RWPE2 (cell line): Measurements from ENCODE around the gene FLNC.

ENCODE experiments used
- ATAC-seq: fragments of 200-7000 bp; cut with Tn5 transposase; 3 replicates; pipeline ENCODE4 v1.9.1; 2021; ENCODE audit warnings: low read depth
- DNase-seq: peaks from one replicate; pipeline ENCODE4 v3.0.0-alpha.2; 2020; ENCODE audit warnings: low spot score
- H3K27ac ChIP-seq: fragments of 450-650 bp; 2 replicates; pipeline ENCODE4 v1.5.1; 2017; ENCODE audit warnings: mild to moderate bottlenecking; ENCODE audit not compliant: poor library complexity, severe bottlenecking
- H3K27me3 ChIP-seq: fragments of 250-450 bp; sonication (Bioruptor Pico); 2 replicates; pipeline ENCODE4 v1.5.1; 2021; ENCODE audit warnings: mild to moderate bottlenecking, moderate library complexity; ENCODE audit not compliant: insufficient read depth, poor library complexity, severe bottlenecking
- H3K36me3 ChIP-seq: fragments of 250-450 bp; sonication (Bioruptor Pico); 2 replicates; pipeline ENCODE4 v1.5.1; 2020; ENCODE audit warnings: low read depth, mild to moderate bottlenecking, moderate library complexity
- H3K4me1 ChIP-seq: fragments of 250-450 bp; sonication (Bioruptor Pico); 2 replicates; pipeline ENCODE4 v1.5.1; 2021; ENCODE audit warnings: mild to moderate bottlenecking, moderate library complexity; ENCODE audit not compliant: insufficient read depth, poor library complexity, severe bottlenecking
- H3K4me3 ChIP-seq: fragments of 250-450 bp; sonication (Bioruptor Pico); 2 replicates; pipeline ENCODE4 v1.5.1; 2021; ENCODE audit warnings: mild to moderate bottlenecking, moderate library complexity; ENCODE audit not compliant: severe bottlenecking
- H3K9me3 ChIP-seq: fragments of 250-450 bp; sonication (Bioruptor Pico); 2 replicates; pipeline ENCODE4 v1.5.1; 2021; ENCODE audit warnings: mild to moderate bottlenecking, moderate library complexity; ENCODE audit not compliant: severe bottlenecking
- TF ChIP-seq, protein P1 (sequence below): fragments of 450-650 bp; IDR thresholded peaks from one replicate; pipeline ENCODE4 v1.5.1; 2017; ENCODE audit warnings: mild to moderate bottlenecking, moderate library complexity; ENCODE audit not compliant: poor library complexity, severe bottlenecking

FLNC gene

DNA sequence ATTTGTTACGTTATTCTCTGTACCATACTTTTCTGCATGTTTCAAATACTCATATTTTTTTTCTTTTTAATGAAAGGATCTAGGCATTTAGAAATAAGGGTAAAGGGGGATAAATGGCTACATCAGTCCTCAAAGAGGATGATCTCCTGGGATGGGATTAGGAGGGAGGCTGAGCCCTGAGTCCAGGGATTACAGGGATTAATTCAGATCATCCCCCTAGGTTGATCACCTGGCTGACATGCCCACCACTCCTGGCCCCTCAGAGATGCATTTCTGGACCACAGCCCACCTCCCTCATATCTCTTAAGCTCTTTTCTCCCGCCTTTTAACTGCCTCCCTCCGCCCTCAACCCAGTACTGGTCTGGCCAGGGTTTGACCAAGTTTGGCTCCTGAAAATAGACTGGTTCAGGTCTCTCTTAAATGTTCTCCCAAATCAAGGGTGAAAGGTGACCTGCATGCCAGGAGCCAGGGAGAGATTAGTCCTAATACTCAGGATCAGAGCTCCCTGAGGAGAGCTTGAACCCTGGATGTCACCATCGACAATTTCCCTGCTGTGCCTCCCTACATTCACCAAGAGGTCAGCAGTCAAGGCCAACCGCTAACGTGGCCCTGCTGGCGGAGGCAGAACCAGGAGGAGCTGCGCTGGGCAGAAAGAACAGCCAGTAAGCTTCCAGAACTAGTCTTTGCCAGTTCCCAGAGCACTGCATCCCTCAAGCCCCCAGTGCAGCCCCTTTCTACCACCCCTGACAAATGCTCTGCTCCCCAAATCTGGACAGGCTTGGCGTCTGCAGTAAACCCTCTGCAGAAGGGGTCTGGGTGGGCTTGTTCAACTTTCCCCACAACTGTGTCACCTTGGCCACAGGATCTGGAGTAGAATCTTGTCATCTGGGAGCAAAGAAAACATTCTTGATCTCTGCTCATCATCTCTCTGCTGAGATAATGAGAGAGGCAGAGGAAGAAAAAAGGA lies 41.5 kb upstream of the FLNC start:
- Histone ChIP-seq H3K27ac (no peak overlapping the region), H3K36me3 (no peaks in the 10 kb centered on the region), H3K4me1 (no peaks in the 10 kb centered on the region), H3K27me3 (no peaks in the 10 kb centered on the region), H3K9me3 (no peaks in the 10 kb centered on the region), H3K4me3 (no peak overlapping the region)
- no peak for ATAC-seq
- no peak for DNase-seq
- TF ChIP-seq, protein P1, sequence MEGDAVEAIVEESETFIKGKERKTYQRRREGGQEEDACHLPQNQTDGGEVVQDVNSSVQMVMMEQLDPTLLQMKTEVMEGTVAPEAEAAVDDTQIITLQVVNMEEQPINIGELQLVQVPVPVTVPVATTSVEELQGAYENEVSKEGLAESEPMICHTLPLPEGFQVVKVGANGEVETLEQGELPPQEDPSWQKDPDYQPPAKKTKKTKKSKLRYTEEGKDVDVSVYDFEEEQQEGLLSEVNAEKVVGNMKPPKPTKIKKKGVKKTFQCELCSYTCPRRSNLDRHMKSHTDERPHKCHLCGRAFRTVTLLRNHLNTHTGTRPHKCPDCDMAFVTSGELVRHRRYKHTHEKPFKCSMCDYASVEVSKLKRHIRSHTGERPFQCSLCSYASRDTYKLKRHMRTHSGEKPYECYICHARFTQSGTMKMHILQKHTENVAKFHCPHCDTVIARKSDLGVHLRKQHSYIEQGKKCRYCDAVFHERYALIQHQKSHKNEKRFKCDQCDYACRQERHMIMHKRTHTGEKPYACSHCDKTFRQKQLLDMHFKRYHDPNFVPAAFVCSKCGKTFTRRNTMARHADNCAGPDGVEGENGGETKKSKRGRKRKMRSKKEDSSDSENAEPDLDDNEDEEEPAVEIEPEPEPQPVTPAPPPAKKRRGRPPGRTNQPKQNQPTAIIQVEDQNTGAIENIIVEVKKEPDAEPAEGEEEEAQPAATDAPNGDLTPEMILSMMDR = no peak

GRCh38 chr7:128790315-128791041 lies 39.7 kb upstream of the FLNC start:
- Histone ChIP-seq H3K27ac (no peak overlapping the region), H3K9me3 (no peaks in the 10 kb centered on the region), H3K27me3 (no peaks in the 10 kb centered on the region), H3K4me1 (no peaks in the 10 kb centered on the region), H3K4me3 (peak overlapping the region; percentile 68), H3K36me3 (no peaks in the 10 kb centered on the region)
- no peak for DNase-seq
- TF ChIP-seq, protein P1 = no peak
- no peak for ATAC-seq

DNA sequence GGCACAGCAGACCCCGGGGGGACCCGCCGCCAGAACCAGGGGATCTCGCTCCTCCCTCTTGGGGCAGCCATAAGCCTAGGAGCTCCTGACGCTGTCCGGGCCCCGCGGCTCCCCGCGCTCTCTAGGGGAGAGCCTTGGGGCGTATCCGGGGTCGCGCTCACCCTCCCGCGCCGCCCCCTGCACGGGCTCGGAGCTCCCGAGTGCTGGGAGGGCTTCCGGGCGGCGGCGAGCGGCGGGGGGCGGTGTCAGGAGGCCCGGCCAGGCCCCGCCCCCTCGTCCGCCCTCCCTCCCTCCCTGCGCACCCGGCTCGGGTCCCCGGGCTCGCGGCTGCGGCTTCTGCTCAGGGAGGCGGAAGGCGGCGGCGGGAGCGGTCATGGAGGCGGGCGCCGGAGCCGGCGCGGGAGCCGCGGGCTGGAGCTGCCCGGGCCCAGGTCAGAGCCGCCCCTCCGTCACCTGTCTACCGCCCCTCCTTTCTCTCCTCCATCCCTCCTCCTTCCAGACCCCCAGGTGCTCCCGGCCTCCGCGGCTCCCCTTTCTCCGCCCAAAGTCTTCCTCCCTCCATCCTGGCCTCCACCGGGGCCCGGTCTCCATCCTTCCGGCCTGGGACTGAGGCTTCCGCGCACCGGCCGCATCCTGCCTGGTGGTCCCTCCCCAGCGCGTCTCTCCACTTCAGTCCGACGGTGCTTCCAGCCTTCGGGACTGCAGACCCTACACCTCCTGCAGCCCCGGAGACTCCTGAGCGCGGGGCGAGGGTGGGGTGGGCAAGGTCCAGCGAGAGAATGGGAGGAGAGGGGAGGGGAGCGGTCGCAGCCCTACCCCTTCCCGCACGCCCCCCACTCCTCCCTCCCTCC lies 38.9 kb upstream of the FLNC start, which contains the start of gene CCDC136:
Gene CCDC136 (plus strand): TSS at position 848 of the 851 bp plus-strand sequence. CDS start 444 bp downstream, outside the sequence.
- DNase-seq (no peak), ATAC-seq (peak; percentile 86)
- no peaks in the 10 kb centered on the region for H3K4me1 ChIP-seq
- H3K36me3 ChIP-seq = no peaks in the 10 kb centered on the region
- no peak within 1 kb of the TSS for H3K27ac ChIP-seq
- TF ChIP-seq, protein P1 = no peak
- no peaks in the 10 kb centered on the region for H3K27me3 ChIP-seq
- peak within 1 kb of the TSS; percentile 68 for H3K4me3 ChIP-seq
- no peaks in the 10 kb centered on the region for H3K9me3 ChIP-seq

DNA sequence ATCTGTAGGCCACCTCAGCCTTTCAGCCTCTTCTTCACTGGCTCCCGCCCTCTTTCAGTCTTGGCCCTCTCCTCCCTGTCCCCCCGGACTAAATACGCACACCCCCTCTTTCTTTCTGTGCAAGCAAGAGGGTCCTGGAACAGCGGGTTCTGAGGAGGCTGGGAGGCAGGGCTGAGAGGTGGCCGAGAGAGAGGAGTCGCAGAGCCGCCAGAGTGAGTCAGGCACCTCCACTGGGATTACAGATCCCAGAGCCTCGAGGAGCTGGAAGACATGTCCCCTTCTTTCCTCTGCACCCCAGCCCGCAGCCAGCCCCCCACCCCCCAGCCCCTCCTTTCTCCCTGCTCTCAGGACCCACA lies 38.3 kb upstream of the FLNC start:
- Histone ChIP-seq H3K4me1 (no peaks in the 10 kb centered on the region), H3K4me3 (peak overlapping the region; percentile 68), H3K9me3 (no peaks in the 10 kb centered on the region), H3K36me3 (no peaks in the 10 kb centered on the region), H3K27me3 (no peaks in the 10 kb centered on the region), H3K27ac (no peak overlapping the region)
- DNase-seq = no peak
- TF ChIP-seq, protein P1 = no peak
- ATAC-seq = 0 out of 3 replicates have a peak, but pooled peaks have one; percentile 19
